AG10803 (cell line): ENCODE results near the gene ANKS1B.
"Not testable (repeated sequence)": the region's sequence is repeated elsewhere in the genome, so short reads cannot be mapped to it uniquely, and the experiment has no call there.

Source experiments
- DNase-seq: peaks from one replicate; pipeline ENCODE4 v3.0.0; 2010; ENCODE audit warnings: low read depth
- H3K4me3 ChIP-seq: 2 replicates; pipeline ENCODE4 v1.5.1; 2011; ENCODE audit warnings: mild to moderate bottlenecking, low read length, control low read depth
- CTCF ChIP-seq: conservative IDR thresholded peaks from 2 replicates; pipeline ENCODE4 v1.5.1; 2011; ENCODE audit warnings: mild to moderate bottlenecking, low read length, control low read depth, inconsistent platforms

The ANKS1B gene

GRCh38 chr12:98771811-98772752 lies 1212.7 kb downstream of the ANKS1B start:
- TF ChIP-seq CTCF, result no peak
- no peak overlapping the region for H3K4me3 ChIP-seq
- DNase-seq, result no peak

GRCh38 chr12:98770230-98770629 lies 1214.5 kb downstream of the ANKS1B start:
- no peak for TF ChIP-seq CTCF
- DNase-seq, result no peak
- H3K4me3 ChIP-seq, result no peak overlapping the region

- no peak for TF ChIP-seq CTCF
- no peak overlapping the region for H3K4me3 ChIP-seq
- DNase-seq, result no peak
These were observed 1215.7 kb downstream of the ANKS1B start for GRCh38 chr12:98769068-98769467.

- no peak for DNase-seq
- TF ChIP-seq CTCF, result no peak
- H3K4me3 ChIP-seq, result no peak overlapping the region
These were observed 1217.5 kb downstream of the ANKS1B start for GRCh38 chr12:98767248-98767647.

- DNase-seq, result no peak
- TF ChIP-seq CTCF, result no peak
- no peak overlapping the region for H3K4me3 ChIP-seq
These were observed 1221.1 kb downstream of the ANKS1B start for GRCh38 chr12:98763656-98764055.

GRCh38 chr12:98758331-98758730 lies 1226.4 kb downstream of the ANKS1B start:
- H3K4me3 ChIP-seq, result no peak overlapping the region
- DNase-seq, result peak; percentile 63
- TF ChIP-seq CTCF, result no peak

GRCh38 chr12:98757455-98757854 lies 1227.3 kb downstream of the ANKS1B start:
- H3K4me3 ChIP-seq, result no peak overlapping the region
- no peak for DNase-seq
- no peak for TF ChIP-seq CTCF

GRCh38 chr12:98755855-98756254 lies 1228.9 kb downstream of the ANKS1B start:
- DNase-seq, result peak; percentile 62
- H3K4me3 ChIP-seq, result not testable (repeated sequence)
